H9 (cell line): ENCODE data around the gene GRID2IP. TPM values are rescaled to one million over a fixed set of nuclear protein-coding genes. Genes with fewer than 3 reads are reported as not detected.

ENCODE experiments used
- DNase-seq: peaks from one replicate; pipeline ENCODE4 v3.0.0-alpha.2; 2017
- H2AFZ ChIP-seq: one replicate; pipeline ENCODE4 v1.6.1; 2013; ENCODE audit warnings: mild to moderate bottlenecking, low read length, control low read depth, moderate library complexity
- H2AK5ac ChIP-seq: 2 replicates; pipeline ENCODE4 v1.6.1; 2013; ENCODE audit warnings: low read length, control low read depth, mixed read lengths; ENCODE audit not compliant: insufficient read length
- H2BK120ac ChIP-seq: one replicate; pipeline ENCODE4 v1.6.1; 2013; ENCODE audit warnings: low read depth, mild to moderate bottlenecking, low read length, control low read depth, inconsistent platforms; ENCODE audit not compliant: poor library complexity, severe bottlenecking
- H2BK12ac ChIP-seq: 2 replicates; pipeline ENCODE4 v1.6.1; 2013; ENCODE audit warnings: low read length, control low read depth, mixed read lengths, low read depth; ENCODE audit not compliant: insufficient read length
- H2BK15ac ChIP-seq: 2 replicates; pipeline ENCODE4 v1.6.1; 2013; ENCODE audit warnings: low read depth, low read length, control low read depth
- H2BK20ac ChIP-seq: one replicate; pipeline ENCODE4 v1.6.1; 2013; ENCODE audit warnings: low read depth, mild to moderate bottlenecking, low read length, control low read depth, inconsistent platforms; ENCODE audit not compliant: poor library complexity, severe bottlenecking
- H2BK5ac ChIP-seq: 2 replicates; pipeline ENCODE4 v1.6.1; 2013; ENCODE audit warnings: low read length, control low read depth, mixed read lengths; ENCODE audit not compliant: insufficient read length
- H3K14ac ChIP-seq: 2 replicates; pipeline ENCODE4 v1.6.1; 2013; ENCODE audit warnings: low read length, control low read depth; ENCODE audit not compliant: insufficient read depth
- H3K18ac ChIP-seq: 2 replicates; pipeline ENCODE4 v1.6.1; 2013; ENCODE audit warnings: low read depth, mild to moderate bottlenecking, mixed read lengths, low read length, control low read depth; ENCODE audit not compliant: insufficient read length
- H3K23ac ChIP-seq: 2 replicates; pipeline ENCODE4 v1.6.1; 2013; ENCODE audit warnings: low read length, control low read depth, mixed read lengths, low read depth; ENCODE audit not compliant: insufficient read length
- H3K23me2 ChIP-seq: 2 replicates; pipeline ENCODE4 v1.6.1; 2013; ENCODE audit warnings: low read depth, mild to moderate bottlenecking, mixed read lengths, low read length, control low read depth; ENCODE audit not compliant: insufficient read length, poor library complexity, severe bottlenecking
- H3K27ac ChIP-seq: 2 replicates; pipeline ENCODE4 v1.5.1; 2013; ENCODE audit warnings: low read length, control low read depth, mixed read lengths, low read depth; ENCODE audit not compliant: insufficient read length
- H3K27me3 ChIP-seq: 2 replicates; pipeline ENCODE4 v1.6.1; 2013; ENCODE audit warnings: low read length, control low read depth, inconsistent platforms; ENCODE audit not compliant: insufficient read depth
- H3K4ac ChIP-seq: 2 replicates; pipeline ENCODE4 v1.6.1; 2013; ENCODE audit warnings: low read depth, mild to moderate bottlenecking, control low read depth, inconsistent platforms, low read length, moderate library complexity
- H3K4me1 ChIP-seq: 2 replicates; pipeline ENCODE4 v1.6.1; 2013; ENCODE audit warnings: low read length, control low read depth, inconsistent platforms; ENCODE audit not compliant: insufficient read depth
- H3K4me2 ChIP-seq: 2 replicates; pipeline ENCODE4 v1.6.1; 2013; ENCODE audit warnings: low read length, control low read depth, mixed read lengths; ENCODE audit not compliant: insufficient read length, insufficient read depth
- H3K56ac ChIP-seq: 2 replicates; pipeline ENCODE4 v1.6.1; 2013; ENCODE audit warnings: low read depth, mild to moderate bottlenecking, mixed read lengths, low read length, control low read depth; ENCODE audit not compliant: insufficient read length
- H3K79me1 ChIP-seq: 2 replicates; pipeline ENCODE4 v1.6.1; 2013; ENCODE audit warnings: low read depth, mild to moderate bottlenecking, moderate library complexity, low read length, control low read depth, inconsistent platforms; ENCODE audit not compliant: insufficient read depth, poor library complexity, severe bottlenecking
- H3K79me2 ChIP-seq: 2 replicates; pipeline ENCODE4 v1.6.1; 2013; ENCODE audit warnings: low read length, control low read depth, inconsistent platforms; ENCODE audit not compliant: insufficient read depth
- H3K9ac ChIP-seq: 2 replicates; pipeline ENCODE4 v1.6.1; 2013; ENCODE audit warnings: low read length, control low read depth, mixed read lengths; ENCODE audit not compliant: insufficient read length; ENCODE audit errors: extremely low read depth
- H3K9me3 ChIP-seq: one replicate; pipeline ENCODE4 v1.6.1; 2013; ENCODE audit warnings: low read depth, low read length, inconsistent platforms; ENCODE audit not compliant: control insufficient read depth
- H3T11ph ChIP-seq: one replicate; pipeline ENCODE4 v1.6.1; 2013; ENCODE audit warnings: mild to moderate bottlenecking, low read length, control low read depth, inconsistent platforms
- H4K20me1 ChIP-seq: one replicate; pipeline ENCODE4 v1.6.1; 2013; ENCODE audit not compliant: control insufficient read depth, insufficient read length, insufficient read depth
- H4K5ac ChIP-seq: 2 replicates; pipeline ENCODE4 v1.6.1; 2013; ENCODE audit warnings: low read depth, mild to moderate bottlenecking, mixed read lengths, low read length, control low read depth; ENCODE audit not compliant: insufficient read length
- H4K8ac ChIP-seq: replicated peaks from 2 replicates; pipeline ENCODE4 v1.6.1; 2013; ENCODE audit warnings: low read length, control low read depth, mixed read lengths, low read depth; ENCODE audit not compliant: insufficient read length
- H4K91ac ChIP-seq: 2 replicates; pipeline ENCODE4 v1.6.1; 2013; ENCODE audit warnings: low read depth, mild to moderate bottlenecking, moderate library complexity, mixed read lengths, low read length, control low read depth; ENCODE audit not compliant: insufficient read length
- H3K27ac Mint-ChIP-seq, 3 experiments: 2 replicates in 2 of 3; 3 replicates in 1 of 3; pipeline ENCODE4 v1.8.0; 2020 to 2021; ENCODE audit warnings: mixed read lengths in 3 of 3, mild to moderate bottlenecking in 1 of 3, moderate library complexity in 1 of 3
- H3K27me3 Mint-ChIP-seq: 2 replicates; pipeline ENCODE4 v1.8.0; 2021; ENCODE audit warnings: low read depth, mild to moderate bottlenecking, moderate library complexity, mixed read lengths
- H3K36me3 Mint-ChIP-seq, 3 experiments: 2 replicates in 2 of 3; 3 replicates in 1 of 3; pipeline ENCODE4 v1.8.0; 2020 to 2021; ENCODE audit warnings: low read depth in 3 of 3, mixed read lengths in 3 of 3; ENCODE audit not compliant: insufficient read depth in 1 of 3
- H3K4me1 Mint-ChIP-seq, 2 experiments: 2 replicates each; pipeline ENCODE4 v1.8.0; 2020; ENCODE audit warnings: mixed read lengths in 2 of 2
- H3K4me3 Mint-ChIP-seq, 2 experiments: 2 replicates in 1 of 2; 3 replicates in 1 of 2; pipeline ENCODE4 v1.8.0; 2020 to 2021; ENCODE audit warnings: mild to moderate bottlenecking in 2 of 2, mixed read lengths in 2 of 2, moderate library complexity in 1 of 2
- H3K9me3 Mint-ChIP-seq, 2 experiments: 2 replicates in 1 of 2; 3 replicates in 1 of 2; pipeline ENCODE4 v1.8.0; 2020; ENCODE audit warnings: mild to moderate bottlenecking in 2 of 2, mixed read lengths in 2 of 2, moderate library complexity in 1 of 2
- CTCF ChIP-seq: fragments of 200-600 bp; sonication (generic); conservative IDR thresholded peaks from 3 replicates; pipeline ENCODE4 v1.8.0; 2021; ENCODE audit warnings: antibody characterized with exemption, mild to moderate bottlenecking
- WGBS: extraction: QIAGEN DNeasy Blood & Tissue Kit; methylation state at CpG from one replicate; pipeline ENCODE4 v1.1.7; 2013; ENCODE audit warnings: missing lambda C conversion rate, low lambda C conversion rate, mixed read lengths; ENCODE audit not compliant: insufficient read length; ENCODE audit errors: extremely low coverage; 5-methylcytosine and 5-hydroxymethylcytosine counted together
- total RNA-seq: library from RNA; stranded (reverse); gene quantifications from 2 replicates; pipeline ENCODE4 v1.2.1, GENCODE V29; 2021

Gene GRID2IP
- total RNA-seq, 1 experiment from 2014 or later: 1.7 TPM

- Mint-ChIP-seq H3K36me3 (peaks cover 0 to 3% (median 3%) of the 10 kb centered on the region in 3 experiments; a peak in 2 of 7 replicates), H3K27ac (no peak overlapping the region), H3K4me3 (peak overlapping the region; percentile 76 to 86), H3K4me1 (peaks cover 4 to 10% of the 10 kb centered on the region in 2 experiments), H3K9me3 (peaks cover 0 to 3% of the 10 kb centered on the region in 2 experiments; a peak in 2 of 5 replicates), H3K27me3 (peaks cover 6% of the 10 kb centered on the region)
- Histone ChIP-seq H3K9me3 (no peaks in the 10 kb centered on the region), H3K79me2 (no peaks in the 10 kb centered on the region), H4K8ac (no peak overlapping the region), H3K27ac (no peak overlapping the region), H3T11ph (no peak overlapping the region), H4K91ac (no peak overlapping the region), H4K20me1 (no peaks in the 10 kb centered on the region), H2BK12ac (no peak overlapping the region), H3K18ac (no peak overlapping the region), H3K4me2 (peak overlapping the region; percentile 56), H3K56ac (no peak overlapping the region), H3K4ac (no peak overlapping the region), H4K5ac (no peak overlapping the region), H2BK20ac (no peak overlapping the region), H2BK5ac (no peak overlapping the region), H3K14ac (no peak overlapping the region), H3K23me2 (peaks cover 6% of the 10 kb centered on the region), H3K4me1 (no peaks in the 10 kb centered on the region), H2AFZ (no peak overlapping the region), H3K27me3 (no peaks in the 10 kb centered on the region), H2BK15ac (no peak overlapping the region), H3K79me1 (no peaks in the 10 kb centered on the region), H3K9ac (peak overlapping the region; percentile 20), H2AK5ac (no peak overlapping the region), H3K23ac (no peak overlapping the region), H2BK120ac (no peak overlapping the region)
- no peak for TF ChIP-seq CTCF
- WGBS: no CpG with 5 or more reads among the region's 13 CpGs
- no peak for DNase-seq
Measured at GRCh38 chr7:6502886-6503285, 48.4 kb downstream of the GRID2IP start.
